Osteoblast (primary cell): ENCODE data around the gene HRAS. TPM values are rescaled to one million over a fixed set of nuclear protein-coding genes. Genes with fewer than 3 reads are reported as not detected.

Experiments used
- DNase-seq: peaks from one replicate; pipeline ENCODE4 v3.0.0; 2011; ENCODE audit warnings: low spot score, mixed read lengths; ENCODE audit not compliant: insufficient read length; ENCODE audit errors: missing footprints
- H2AFZ ChIP-seq: 2 replicates; pipeline ENCODE4 v1.6.0; 2011; ENCODE audit warnings: mild to moderate bottlenecking, low read length
- H3K27ac ChIP-seq: 2 replicates; pipeline ENCODE4 v1.5.1; 2011; ENCODE audit warnings: mild to moderate bottlenecking, low read depth, low read length, moderate library complexity
- H3K27me3 ChIP-seq: 2 replicates; pipeline ENCODE4 v1.6.0; 2012; ENCODE audit warnings: mild to moderate bottlenecking, control low read depth, inconsistent platforms, low read length, moderate library complexity; ENCODE audit not compliant: insufficient read depth
- H3K36me3 ChIP-seq: 2 replicates; pipeline ENCODE4 v1.5.1; 2011; ENCODE audit warnings: mild to moderate bottlenecking, low read length, control low read depth, moderate library complexity; ENCODE audit not compliant: insufficient read depth
- H3K4me1 ChIP-seq: 2 replicates; pipeline ENCODE4 v1.5.1; 2011; ENCODE audit warnings: mild to moderate bottlenecking, low read length, control low read depth, moderate library complexity; ENCODE audit not compliant: insufficient read depth
- H3K4me2 ChIP-seq: 2 replicates; pipeline ENCODE4 v1.6.0; 2011; ENCODE audit warnings: mild to moderate bottlenecking, low read length; ENCODE audit not compliant: insufficient read depth
- H3K4me3 ChIP-seq: fragments of 200-600 bp; sonication (generic); 3 replicates; pipeline ENCODE4 v1.5.1; 2012; ENCODE audit warnings: mild to moderate bottlenecking, low read length, inconsistent platforms; ENCODE audit not compliant: insufficient read depth
- H3K79me2 ChIP-seq: 2 replicates; pipeline ENCODE4 v1.6.0; 2012; ENCODE audit warnings: mild to moderate bottlenecking, low read length, control low read depth, inconsistent platforms; ENCODE audit not compliant: insufficient read depth
- H3K9me3 ChIP-seq: 2 replicates; pipeline ENCODE4 v1.5.1; 2011; ENCODE audit warnings: low read depth, low read length, control low read depth
- H4K20me1 ChIP-seq: 2 replicates; pipeline ENCODE4 v1.6.0; 2012; ENCODE audit warnings: mild to moderate bottlenecking, low read length, control low read depth; ENCODE audit not compliant: insufficient read depth
- CTCF ChIP-seq: IDR thresholded peaks from 2 replicates; pipeline ENCODE4 v1.5.1; 2011; ENCODE audit warnings: mild to moderate bottlenecking, low read depth, low read length, moderate library complexity; ENCODE audit errors: extremely low read depth
- total RNA-seq: library from RNA; depleted of rRNA; stranded (reverse); fragments of >200 nt; gene quantifications from 2 replicates; pipeline ENCODE4 v1.2.3, GENCODE V29; 2012

HRAS gene
- total RNA-seq, 1 donor, result 28.6 TPM

DNA sequence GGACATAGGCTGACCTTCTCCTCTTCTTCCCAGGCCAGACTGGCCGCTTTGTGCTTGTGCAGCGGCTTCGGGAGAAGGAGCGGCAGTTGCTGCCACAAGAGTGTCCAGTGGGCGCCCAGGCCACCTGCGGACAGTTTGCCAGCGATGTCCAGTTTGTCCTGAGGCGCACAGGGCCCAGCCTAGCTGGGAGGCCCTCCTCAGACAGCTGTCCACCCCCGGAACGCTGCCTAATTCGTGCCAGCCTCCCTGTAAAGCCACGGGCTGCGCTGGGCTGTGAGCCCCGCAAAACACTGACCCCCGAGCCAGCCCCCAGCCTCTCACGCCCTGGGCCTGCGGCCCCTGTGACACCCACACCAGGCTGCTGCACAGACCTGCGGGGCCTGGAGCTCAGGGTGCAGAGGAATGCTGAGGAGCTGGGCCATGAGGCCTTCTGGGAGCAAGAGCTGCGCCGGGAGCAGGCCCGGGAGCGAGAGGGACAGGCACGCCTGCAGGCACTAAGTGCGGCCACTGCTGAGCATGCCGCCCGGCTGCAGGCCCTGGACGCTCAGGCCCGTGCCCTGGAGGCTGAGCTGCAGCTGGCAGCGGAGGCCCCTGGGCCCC is 26.8 kb upstream of the HRAS start:
- H3K9me3 ChIP-seq, result no peaks in the 10 kb centered on the region
- DNase-seq, result no peak
- no peaks in the 10 kb centered on the region for H3K79me2 ChIP-seq
- H3K4me2 ChIP-seq, result no peak overlapping the region
- H2AFZ ChIP-seq, result no peak overlapping the region
- H3K4me1 ChIP-seq, result peaks cover 8% of the 10 kb centered on the region
- no peak overlapping the region for H3K4me3 ChIP-seq
- H4K20me1 ChIP-seq, result peaks cover 5% of the 10 kb centered on the region
- no peak for TF ChIP-seq CTCF
- peaks cover 15% of the 10 kb centered on the region for H3K27me3 ChIP-seq
- no peak overlapping the region for H3K27ac ChIP-seq
- H3K36me3 ChIP-seq, result no peaks in the 10 kb centered on the region

DNA sequence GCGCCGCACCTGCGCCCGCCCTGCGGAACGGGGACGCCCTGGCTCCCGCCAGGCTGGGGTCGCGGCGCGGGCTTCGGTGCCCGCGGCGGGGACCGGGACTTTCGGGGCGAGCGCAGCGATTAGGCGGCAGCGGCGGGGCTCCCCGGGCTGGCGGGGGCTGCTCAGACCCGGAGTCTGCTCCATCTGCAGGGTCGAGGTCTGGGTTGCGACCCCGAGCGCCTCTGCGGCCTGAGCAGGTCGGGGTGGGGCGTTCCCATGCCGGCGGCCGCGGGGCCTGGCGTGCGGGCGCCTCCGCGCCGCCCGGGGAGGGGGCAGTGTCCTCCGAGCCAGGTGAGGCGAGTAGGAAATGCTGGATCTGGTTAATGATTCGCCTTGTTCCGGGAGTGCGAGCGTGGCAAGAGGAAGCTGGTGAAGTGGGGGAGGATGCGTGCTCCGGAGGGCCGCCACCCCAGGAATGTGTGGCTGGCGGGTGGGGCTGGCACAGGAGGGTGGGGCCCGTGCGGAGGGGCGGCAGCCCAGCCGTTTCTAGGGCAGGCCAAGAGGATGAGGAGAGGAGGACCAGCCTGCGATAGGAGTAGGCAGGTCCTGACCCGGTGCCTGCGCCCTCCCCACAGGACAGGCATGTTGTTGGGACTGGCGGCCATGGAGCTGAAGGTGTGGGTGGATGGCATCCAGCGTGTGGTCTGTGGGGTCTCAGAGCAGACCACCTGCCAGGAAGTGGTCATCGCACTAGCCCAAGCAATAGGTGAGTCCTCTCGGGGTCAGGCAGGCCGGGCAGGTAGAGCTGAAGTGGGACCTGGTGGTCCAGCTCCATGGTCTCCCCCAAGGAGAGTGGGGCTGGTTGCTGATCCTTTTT is 26.0 kb upstream of the HRAS start:
- Histone ChIP-seq H3K4me2 (peak overlapping the region; percentile 81), H3K9me3 (no peaks in the 10 kb centered on the region), H3K36me3 (no peaks in the 10 kb centered on the region), H3K27me3 (peaks cover 22% of the 10 kb centered on the region), H3K79me2 (no peaks in the 10 kb centered on the region), H3K4me1 (peaks cover 8% of the 10 kb centered on the region), H4K20me1 (peaks cover 5% of the 10 kb centered on the region), H3K4me3 (peak overlapping the region; percentile 75), H3K27ac (no peak overlapping the region), H2AFZ (peak overlapping the region; percentile 41)
- TF ChIP-seq CTCF, result no peak
- peak; percentile 92 for DNase-seq

DNA sequence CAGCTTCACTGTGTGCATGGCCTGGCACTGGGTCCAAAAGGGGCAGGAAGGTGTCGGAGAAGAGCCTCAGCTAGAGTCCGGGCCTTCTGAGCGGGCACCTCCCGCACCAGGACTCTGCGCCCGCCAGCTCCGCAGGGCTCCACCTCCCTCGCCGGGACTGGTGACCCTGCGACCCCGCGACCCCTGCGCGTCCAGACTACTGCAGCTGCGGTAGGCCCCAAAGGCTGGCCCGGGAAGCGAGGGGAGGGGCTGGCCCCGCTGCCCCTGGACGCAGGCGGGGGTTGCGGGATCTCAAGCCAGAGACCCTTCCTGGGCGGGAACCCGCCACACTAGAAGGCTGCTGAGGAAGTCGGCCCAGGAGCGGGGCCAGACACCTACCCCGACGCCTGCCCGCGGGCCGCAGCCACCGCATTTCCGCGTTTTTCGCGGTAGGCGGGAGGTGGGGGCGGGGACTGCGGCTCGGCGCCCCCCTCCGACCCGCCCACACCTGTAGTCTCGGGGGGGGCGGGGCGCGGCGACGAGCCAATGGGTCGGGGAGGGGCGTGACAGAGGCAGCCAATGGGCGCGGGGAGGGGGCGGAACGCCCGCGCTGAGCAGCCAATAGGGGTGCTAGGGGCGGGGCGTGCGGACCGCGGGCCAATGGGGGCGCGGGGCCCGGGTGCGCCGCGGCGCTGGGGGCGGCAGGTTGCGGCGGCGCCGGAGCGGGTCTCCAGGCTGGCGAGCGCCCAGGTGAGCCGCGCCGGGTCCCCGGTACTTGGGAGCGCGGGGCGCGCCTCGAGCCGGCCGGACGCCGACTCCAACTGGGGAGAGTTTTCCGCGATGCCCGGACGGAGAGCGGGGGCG is 25.1 kb upstream of the HRAS start, which contains the start of the genes LMNTD2 and RASSF7:
Gene LMNTD2 (minus strand): TSS at position 434 of the 843 bp plus-strand sequence. CDS start 22 bp downstream, at position 412.
Gene RASSF7 (plus strand): TSS at position 666 of the 843 bp plus-strand sequence. CDS start 799 bp downstream, outside the sequence.
- no peaks in the 10 kb centered on the region for H3K79me2 ChIP-seq
- no peak within 1 kb of the TSS for H3K27ac ChIP-seq
- H3K4me3 ChIP-seq, result peak within 1 kb of the TSS; percentile 75
- H3K27me3 ChIP-seq, result peaks cover 29% of the 10 kb centered on the region
- H3K4me1 ChIP-seq, result peaks cover 8% of the 10 kb centered on the region
- H4K20me1 ChIP-seq, result peaks cover 5% of the 10 kb centered on the region
- H3K9me3 ChIP-seq, result no peaks in the 10 kb centered on the region
- peak within 1 kb of the TSS; percentile 56 for H2AFZ ChIP-seq
- peak; percentile 100 for DNase-seq
- peak within 1 kb of the TSS; percentile 85 for H3K4me2 ChIP-seq
- TF ChIP-seq CTCF, result no peak
- H3K36me3 ChIP-seq, result no peaks in the 10 kb centered on the region
